Tibial nerve (tissue), 4 donors: ENCODE results near the gene SDK2.

ENCODE experiments used
- EP300 ChIP-seq, 2 donors: sonication (generic); formaldehyde crosslinking; IDR thresholded peaks; one replicate each; pipeline ENCODE4 v1.6.1; 2017; ENCODE audit warnings: antibody characterized with exemption in 2 of 2, mild to moderate bottlenecking in 1 of 2
- POLR2A ChIP-seq, 2 donors: fragments of 450-650 bp; IDR thresholded peaks; one replicate each; pipeline ENCODE4 v1.6.1; 2017; ENCODE audit warnings: antibody characterized with exemption in 2 of 2, mild to moderate bottlenecking in 2 of 2, moderate library complexity in 2 of 2
- TF ChIP-seq, protein P1 (sequence below), 5 experiments: fragments of 200-600 bp in 3 of 5; fragments of 450-650 bp in 2 of 5; sonication (generic) in 3 of 5; IDR thresholded peaks; one replicate each; pipeline ENCODE4 v1.5.1; 2016 to 2019; ENCODE audit warnings: antibody characterized with exemption in 5 of 5, mild to moderate bottlenecking in 3 of 5, moderate library complexity in 2 of 5

DNA sequence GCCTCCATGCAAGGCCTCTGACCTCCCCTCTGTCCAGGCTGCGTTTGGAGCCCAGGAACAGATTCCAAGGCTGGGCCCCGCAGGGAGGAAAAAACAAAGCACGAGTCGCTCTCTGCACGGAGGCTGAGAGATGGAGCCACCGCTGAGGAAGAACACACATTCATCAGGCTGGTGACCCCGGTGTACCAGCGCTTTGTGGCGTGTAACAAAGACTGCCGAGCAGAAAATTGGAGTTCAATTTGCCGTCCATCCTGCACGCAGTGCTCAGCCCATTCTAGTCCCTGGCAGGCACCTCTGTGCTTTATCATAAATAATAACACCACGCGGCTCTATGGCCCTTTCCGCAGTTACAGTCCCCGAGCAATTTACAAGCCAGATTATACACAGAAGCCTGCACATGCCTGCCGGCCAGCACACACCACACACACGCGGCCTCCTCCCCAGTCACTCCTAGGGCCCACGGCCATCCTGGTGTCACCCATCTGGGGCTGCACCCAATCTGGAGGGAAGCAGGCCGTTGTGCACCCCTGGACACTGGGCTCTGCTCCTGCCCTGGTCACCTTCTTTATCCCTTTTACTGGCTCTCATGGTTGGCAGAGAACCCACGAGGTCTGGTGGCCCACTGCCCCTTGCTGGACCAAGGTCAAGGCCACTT is 124.4 kb downstream of the SDK2 start:
- TF ChIP-seq, protein P1, sequence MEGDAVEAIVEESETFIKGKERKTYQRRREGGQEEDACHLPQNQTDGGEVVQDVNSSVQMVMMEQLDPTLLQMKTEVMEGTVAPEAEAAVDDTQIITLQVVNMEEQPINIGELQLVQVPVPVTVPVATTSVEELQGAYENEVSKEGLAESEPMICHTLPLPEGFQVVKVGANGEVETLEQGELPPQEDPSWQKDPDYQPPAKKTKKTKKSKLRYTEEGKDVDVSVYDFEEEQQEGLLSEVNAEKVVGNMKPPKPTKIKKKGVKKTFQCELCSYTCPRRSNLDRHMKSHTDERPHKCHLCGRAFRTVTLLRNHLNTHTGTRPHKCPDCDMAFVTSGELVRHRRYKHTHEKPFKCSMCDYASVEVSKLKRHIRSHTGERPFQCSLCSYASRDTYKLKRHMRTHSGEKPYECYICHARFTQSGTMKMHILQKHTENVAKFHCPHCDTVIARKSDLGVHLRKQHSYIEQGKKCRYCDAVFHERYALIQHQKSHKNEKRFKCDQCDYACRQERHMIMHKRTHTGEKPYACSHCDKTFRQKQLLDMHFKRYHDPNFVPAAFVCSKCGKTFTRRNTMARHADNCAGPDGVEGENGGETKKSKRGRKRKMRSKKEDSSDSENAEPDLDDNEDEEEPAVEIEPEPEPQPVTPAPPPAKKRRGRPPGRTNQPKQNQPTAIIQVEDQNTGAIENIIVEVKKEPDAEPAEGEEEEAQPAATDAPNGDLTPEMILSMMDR (IDR thresholded peaks at IDR 0.05): no peak
- TF ChIP-seq POLR2A (IDR thresholded peaks at IDR 0.05): no peak
- no peak for TF ChIP-seq EP300 (IDR thresholded peaks at IDR 0.05)
